Medulla oblongata (tissue), 1 donor: Measurements from ENCODE around the gene HS1BP3.

Experiments used
- DNase-seq: peaks from one replicate; pipeline ENCODE4 v3.0.0-alpha.2; 2015; ENCODE audit errors: extremely low spot score

The HS1BP3 gene

GRCh38 chr2:20617892-20618467, 32.9 kb downstream of the HS1BP3 start:
- DNase-seq: peak; percentile 99

GRCh38 chr2:20617081-20617575, 33.8 kb downstream of the HS1BP3 start:
- no peak for DNase-seq

- no peak for DNase-seq
These were observed 34.5 kb downstream of the HS1BP3 start for GRCh38 chr2:20616341-20616871.

GRCh38 chr2:20615466-20616241, 35.2 kb downstream of the HS1BP3 start:
- no peak for DNase-seq

GRCh38 chr2:20615068-20615465, 35.8 kb downstream of the HS1BP3 start:
- no peak for DNase-seq

- DNase-seq: peak; percentile 65
These were observed 36.5 kb downstream of the HS1BP3 start for GRCh38 chr2:20614201-20615067.

GRCh38 chr2:20612925-20613916, 37.7 kb downstream of the HS1BP3 start:
- no peak for DNase-seq

GRCh38 chr2:20611844-20612356, 39.0 kb downstream of the HS1BP3 start:
- no peak for DNase-seq

- no peak for DNase-seq
These were observed 39.6 kb downstream of the HS1BP3 start for GRCh38 chr2:20611077-20611843.

- DNase-seq: no peak
These were observed 40.9 kb downstream of the HS1BP3 start for GRCh38 chr2:20609995-20610357.

- no peak for DNase-seq
These were observed 41.4 kb downstream of the HS1BP3 start for GRCh38 chr2:20609349-20609994.

- no peak for DNase-seq
These were observed 42.1 kb downstream of the HS1BP3 start for GRCh38 chr2:20608666-20609348.

GRCh38 chr2:20607446-20607845, 43.5 kb downstream of the HS1BP3 start:
- DNase-seq: no peak

GRCh38 chr2:20606198-20606597, 44.7 kb downstream of the HS1BP3 start:
- DNase-seq: no peak

- DNase-seq: peak; percentile 79
These were observed 45.9 kb downstream of the HS1BP3 start for GRCh38 chr2:20604951-20605381.

GRCh38 chr2:20604401-20604911, 46.4 kb downstream of the HS1BP3 start:
- DNase-seq: no peak

- DNase-seq: no peak
These were observed 47.1 kb downstream of the HS1BP3 start for GRCh38 chr2:20603791-20604190.

- no peak for DNase-seq
These were observed 48.1 kb downstream of the HS1BP3 start for GRCh38 chr2:20602803-20603202.
